Measurements from ENCODE around the gene DNAJC5G. TPM values are rescaled to one million over a fixed set of nuclear protein-coding genes. Genes with fewer than 3 reads are reported as not detected.
"Not testable (repeated sequence)": the region's sequence is repeated elsewhere in the genome, so short reads cannot be mapped to it uniquely, and the experiment has no call there.

DNAJC5G gene
- total and polyA plus RNA-seq, 2 donors (not counting 1 experiment from before 2014, with no cell fraction given): not detected

DNA sequence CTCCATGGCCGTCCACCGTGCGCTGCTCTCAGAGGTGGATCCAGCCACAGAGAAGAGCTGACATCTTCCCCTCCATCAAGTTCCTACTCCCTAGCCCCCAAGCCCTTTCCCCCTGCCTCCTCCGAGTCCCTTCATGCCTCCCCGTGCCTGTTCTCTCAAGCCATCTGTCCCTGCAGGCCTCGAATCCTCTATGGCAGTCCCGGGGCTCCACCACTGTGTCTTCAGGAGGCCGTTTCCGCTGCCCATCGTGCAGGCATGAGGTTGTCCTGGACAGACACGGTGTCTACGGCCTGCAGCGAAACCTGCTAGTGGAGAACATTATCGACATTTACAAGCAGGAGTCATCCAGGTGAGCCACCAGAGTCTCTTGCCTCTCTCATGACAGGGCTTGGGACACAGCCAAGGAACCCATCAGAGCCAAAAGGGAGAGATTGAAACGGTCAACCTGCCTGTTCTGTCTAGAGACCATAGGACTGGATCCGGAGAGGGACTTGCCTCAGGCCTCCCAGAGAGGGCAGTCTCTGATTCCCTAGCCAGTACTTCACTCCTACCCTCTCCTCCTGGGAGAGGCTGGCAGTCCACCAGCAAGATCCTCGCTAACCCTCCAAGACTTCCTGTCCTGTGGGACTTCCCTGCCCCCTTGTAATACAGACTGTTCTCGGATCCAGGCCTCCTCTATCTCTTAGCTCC is 23.3 kb downstream of the DNAJC5G start:
- Mint-ChIP-seq H3K27me3 (peaks cover 19% of the 10 kb centered on the region), H3K4me1 (peaks cover 4% of the 10 kb centered on the region), H3K4me3 (no peak overlapping the region), H3K9me3 (ENCODE audit: insufficient read depth) (no peaks in the 10 kb centered on the region), H3K27ac (no peak overlapping the region)
- ChIA-PET CTCF (interaction anchor here (2.1 kb wide), 1 partner anchor 24 kb away, joined by 5 read pairs; the partner anchor contains the start of gene MPV17), POLR2A (interaction anchor here (0.6 kb wide), 1 partner anchor 92 kb away, joined by 3 read pairs; no protein-coding TSS in a partner anchor)
- WGBS (ENCODE audit: insufficient coverage): 89% methylated on average over 14 of the region's 18 CpGs
- H3K4me1 ChIP-seq (ENCODE audit: control insufficient read depth in 2 of 2, insufficient read depth in 2 of 2, low read length in 2 of 2): peaks cover 0 to 8% of the 10 kb centered on the region in 2 donors
- no peak overlapping the region for H3K9ac ChIP-seq (ENCODE audit: low read length)
- no peak overlapping the region for H3K27ac ChIP-seq (ENCODE audit: low read length in 2 of 2)
- no peaks in the 10 kb centered on the region for H4K20me1 ChIP-seq (ENCODE audit: control insufficient read depth, insufficient read depth, low read length, poor library complexity, severe bottlenecking)
- H3K4me2 ChIP-seq (replicated peaks; ENCODE audit: low read depth, low read length, poor library complexity, severe bottlenecking): no peak overlapping the region
- DNase-seq: no peak
- no peak overlapping the region for H3K4me3 ChIP-seq (ENCODE audit: control extremely low read depth in 1 of 5, extremely low read depth in 1 of 5, insufficient read depth in 1 of 5, low read depth in 2 of 5, low read length in 4 of 5)
- H2AFZ ChIP-seq (ENCODE audit: insufficient read depth, low read depth, low read length, poor library complexity, severe bottlenecking): no peak overlapping the region
- peaks cover 0 to 13% (median 2%) of the 10 kb centered on the region in 4 experiments for H3K27me3 ChIP-seq (replicated peaks in 1 of 4; ENCODE audit: control extremely low read depth in 1 of 4, control insufficient read depth in 3 of 4, insufficient read depth in 4 of 4, low read length in 3 of 4)
- no peaks in the 10 kb centered on the region for H3K36me3 ChIP-seq (replicated peaks in 1 of 2; ENCODE audit: control extremely low read depth in 1 of 2, control insufficient read depth in 1 of 2, extremely low read depth in 1 of 2, insufficient read depth in 2 of 2, low read length in 1 of 2)
- intact Hi-C loops (cut with micrococcal nuclease): no loop called here
- no peaks in the 10 kb centered on the region for H3K9me3 ChIP-seq (ENCODE audit: control extremely low read depth in 1 of 3, control insufficient read depth in 2 of 3, insufficient read depth in 1 of 3, low read length in 2 of 3)
- H3K79me2 ChIP-seq (ENCODE audit: control insufficient read depth, insufficient read depth, low read length): no peaks in the 10 kb centered on the region
- no peak for ATAC-seq (ENCODE audit: low read depth)
- no peak for TF ChIP-seq EZH2 (IDR thresholded peaks at IDR 0.05; ENCODE audit: borderline replicate concordance, insufficient read depth, low read depth, low read length, poor library complexity, severe bottlenecking)
- TF ChIP-seq, protein P1, sequence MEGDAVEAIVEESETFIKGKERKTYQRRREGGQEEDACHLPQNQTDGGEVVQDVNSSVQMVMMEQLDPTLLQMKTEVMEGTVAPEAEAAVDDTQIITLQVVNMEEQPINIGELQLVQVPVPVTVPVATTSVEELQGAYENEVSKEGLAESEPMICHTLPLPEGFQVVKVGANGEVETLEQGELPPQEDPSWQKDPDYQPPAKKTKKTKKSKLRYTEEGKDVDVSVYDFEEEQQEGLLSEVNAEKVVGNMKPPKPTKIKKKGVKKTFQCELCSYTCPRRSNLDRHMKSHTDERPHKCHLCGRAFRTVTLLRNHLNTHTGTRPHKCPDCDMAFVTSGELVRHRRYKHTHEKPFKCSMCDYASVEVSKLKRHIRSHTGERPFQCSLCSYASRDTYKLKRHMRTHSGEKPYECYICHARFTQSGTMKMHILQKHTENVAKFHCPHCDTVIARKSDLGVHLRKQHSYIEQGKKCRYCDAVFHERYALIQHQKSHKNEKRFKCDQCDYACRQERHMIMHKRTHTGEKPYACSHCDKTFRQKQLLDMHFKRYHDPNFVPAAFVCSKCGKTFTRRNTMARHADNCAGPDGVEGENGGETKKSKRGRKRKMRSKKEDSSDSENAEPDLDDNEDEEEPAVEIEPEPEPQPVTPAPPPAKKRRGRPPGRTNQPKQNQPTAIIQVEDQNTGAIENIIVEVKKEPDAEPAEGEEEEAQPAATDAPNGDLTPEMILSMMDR (IDR thresholded peaks at IDR 0.05): no peak

- H3K4me1 Mint-ChIP-seq; H3K4me2 ChIP-seq (replicated peaks; ENCODE audit: low read depth, low read length, poor library complexity, severe bottlenecking); H3K36me3 ChIP-seq (replicated peaks in 1 of 2; ENCODE audit: control extremely low read depth in 1 of 2, control insufficient read depth in 1 of 2, extremely low read depth in 1 of 2, insufficient read depth in 2 of 2, low read length in 1 of 2); H3K9ac ChIP-seq (ENCODE audit: low read length); H3K4me1 ChIP-seq (ENCODE audit: control insufficient read depth in 2 of 2, insufficient read depth in 2 of 2, low read length in 2 of 2); POLR2A ChIA-PET; H4K20me1 ChIP-seq (ENCODE audit: control insufficient read depth, insufficient read depth, low read length, poor library complexity, severe bottlenecking); DNase-seq; H3K79me2 ChIP-seq (ENCODE audit: control insufficient read depth, insufficient read depth, low read length); H3K27ac ChIP-seq (ENCODE audit: low read length in 2 of 2); H2AFZ ChIP-seq (ENCODE audit: insufficient read depth, low read depth, low read length, poor library complexity, severe bottlenecking); H3K4me3 ChIP-seq (ENCODE audit: control extremely low read depth in 1 of 5, extremely low read depth in 1 of 5, insufficient read depth in 1 of 5, low read depth in 2 of 5, low read length in 4 of 5); H3K9me3 Mint-ChIP-seq (ENCODE audit: insufficient read depth); H3K9me3 ChIP-seq (ENCODE audit: control extremely low read depth in 1 of 3, control insufficient read depth in 2 of 3, insufficient read depth in 1 of 3, low read length in 2 of 3); H3K27ac Mint-ChIP-seq; ATAC-seq (ENCODE audit: low read depth); H3K4me3 Mint-ChIP-seq: not testable (repeated sequence)
- intact Hi-C loops (cut with micrococcal nuclease): loop anchor here (5.0 kb wide), 1 partner anchor 38 kb away; the partner anchor contains the start of gene SLC30A3
- H3K27me3 Mint-ChIP-seq: peaks cover 33% of the 10 kb centered on the region
- CTCF ChIA-PET: interaction anchor here (1.4 to 3.4 kb wide), 4 partner anchors 7 to 455 kb away, joined by 3 to 21 read pairs (median 10); partner anchors contain the start of gene MPV17
- 75% methylated on average over 1 of the region's 4 CpGs for WGBS (ENCODE audit: insufficient coverage)
- peaks cover 0 to 23% (median 3%) of the 10 kb centered on the region in 4 experiments for H3K27me3 ChIP-seq (replicated peaks in 1 of 4; ENCODE audit: control extremely low read depth in 1 of 4, control insufficient read depth in 3 of 4, insufficient read depth in 4 of 4, low read length in 3 of 4)
These were observed 25.4 kb downstream of the DNAJC5G start for GRCh38 chr2:27300606-27301005.

All from B cell (primary cell).